Activated CD4-positive, alpha-beta T cell treated with anti-CD3 and anti-CD28 coated beads for 24 hours (primary cell): ENCODE measurements around the gene MTTP.

Experiments used
- DNase-seq, 2 donors: peaks; one replicate each; pipeline ENCODE4 v3.0.0-alpha.2; 2020; ENCODE audit warnings: low read depth in 2 of 2

MTTP gene

DNA sequence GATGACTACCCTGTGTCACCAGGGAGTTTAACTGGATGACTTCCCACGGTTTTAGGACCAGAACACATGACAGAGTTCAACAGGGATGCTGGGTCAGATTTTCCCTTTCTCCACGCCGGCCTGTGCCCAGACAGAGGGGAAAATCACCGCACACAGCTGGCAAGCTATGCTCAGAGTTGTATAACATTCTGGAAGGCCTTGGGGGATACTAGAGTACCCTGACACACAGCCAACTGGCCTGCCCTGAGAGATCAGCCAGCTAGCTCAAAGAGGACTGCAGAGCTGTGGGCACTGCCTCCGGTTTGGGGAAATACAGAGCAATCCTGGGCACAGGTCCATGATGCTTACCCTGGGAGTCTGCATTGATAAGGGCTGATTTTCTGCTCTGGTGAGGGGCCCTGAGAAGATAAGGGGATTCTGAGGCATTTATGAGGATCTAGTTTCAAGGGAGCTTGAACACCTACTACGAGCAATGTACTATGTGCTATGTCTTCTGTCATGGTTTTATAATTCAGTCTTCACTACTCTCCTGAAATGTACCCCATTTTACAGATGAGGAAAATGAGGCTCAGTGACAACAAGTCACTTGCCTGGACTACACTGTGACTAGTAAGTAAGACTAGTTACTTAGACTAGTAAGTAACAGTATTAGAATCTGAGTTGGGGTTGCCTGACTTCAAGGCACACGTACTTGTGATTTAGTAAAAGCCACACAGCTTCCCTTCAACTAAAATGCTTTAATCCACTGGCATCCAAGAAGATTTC lies 68.3 kb downstream of the MTTP start:
- DNase-seq = no peak

DNA sequence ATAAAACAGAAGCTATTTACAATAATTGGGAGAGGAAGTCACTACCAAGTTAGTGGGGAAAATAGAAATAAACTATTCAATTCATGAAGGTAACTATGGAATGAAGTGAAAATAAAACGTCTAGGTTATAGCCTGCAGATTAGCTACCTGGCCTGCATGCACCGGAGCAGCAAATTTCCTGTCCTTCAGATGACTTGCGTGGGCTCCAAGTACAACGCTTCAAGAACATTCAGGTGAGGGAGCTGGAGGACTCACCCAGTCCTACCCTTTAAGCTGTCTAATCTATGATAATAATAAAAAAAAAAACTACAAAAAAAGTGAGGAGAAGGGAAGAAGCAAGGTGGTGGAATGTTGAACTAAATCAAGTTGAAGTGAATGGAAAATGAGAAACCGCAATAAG lies 69.8 kb downstream of the MTTP start:
- no peak for DNase-seq

DNA sequence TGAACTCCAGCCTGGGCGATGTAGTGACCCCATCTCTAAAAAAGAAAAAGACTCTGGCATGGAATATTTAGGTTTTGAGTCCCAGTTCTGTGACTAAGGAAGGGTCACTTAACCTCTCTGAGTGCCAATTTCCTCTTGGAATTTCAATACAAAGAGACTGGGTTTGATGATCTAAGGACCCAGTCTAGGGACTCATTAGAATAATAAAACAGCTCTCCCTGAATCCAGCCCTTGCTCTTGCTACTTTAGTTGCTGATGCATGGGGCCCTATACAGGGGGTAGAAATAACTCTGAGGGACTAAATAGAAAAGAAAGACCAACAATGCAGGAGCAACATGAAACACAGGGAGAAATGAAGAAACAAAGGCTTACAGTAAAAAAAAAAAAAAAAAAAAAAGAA lies 70.4 kb downstream of the MTTP start:
- no peak for DNase-seq

DNA sequence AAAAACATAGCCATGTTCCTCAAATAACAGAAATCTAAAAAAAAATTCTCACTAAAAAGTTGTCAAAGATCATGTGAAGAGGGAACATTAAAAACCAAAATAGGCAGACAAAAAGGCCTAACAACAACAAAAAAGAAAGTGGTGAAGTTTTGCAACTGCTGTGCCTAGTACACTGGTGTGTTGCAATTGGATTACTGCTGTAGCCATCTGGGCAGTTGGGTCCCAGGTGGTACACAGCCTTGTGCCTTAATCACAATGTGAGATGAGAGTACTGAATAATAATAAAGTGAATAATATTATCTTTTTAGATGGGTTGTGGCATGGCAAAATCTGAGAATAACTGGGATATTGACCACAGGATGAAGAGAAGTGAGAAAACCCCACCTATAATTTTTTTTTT lies 71.0 kb downstream of the MTTP start:
- DNase-seq = no peak

DNA sequence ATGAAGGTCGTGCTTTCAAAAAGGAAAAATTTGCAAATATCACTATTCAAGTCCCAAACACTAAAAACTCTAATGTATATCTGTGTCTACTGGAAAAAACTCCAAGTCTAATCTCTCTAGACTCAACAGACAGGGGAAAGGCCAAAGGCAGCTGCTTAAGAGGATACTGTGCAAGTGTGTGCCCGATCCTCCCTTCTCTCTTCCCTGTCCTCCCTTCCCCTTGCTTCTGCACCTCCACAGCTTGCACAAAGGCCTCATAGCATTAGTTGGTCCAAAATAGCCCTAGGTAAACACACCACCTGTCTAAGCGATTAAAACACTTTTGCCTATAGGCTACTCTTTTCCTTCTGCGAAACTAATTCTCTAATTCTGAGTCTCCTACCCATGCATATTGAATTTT lies 72.4 kb downstream of the MTTP start:
- DNase-seq = no peak

DNA sequence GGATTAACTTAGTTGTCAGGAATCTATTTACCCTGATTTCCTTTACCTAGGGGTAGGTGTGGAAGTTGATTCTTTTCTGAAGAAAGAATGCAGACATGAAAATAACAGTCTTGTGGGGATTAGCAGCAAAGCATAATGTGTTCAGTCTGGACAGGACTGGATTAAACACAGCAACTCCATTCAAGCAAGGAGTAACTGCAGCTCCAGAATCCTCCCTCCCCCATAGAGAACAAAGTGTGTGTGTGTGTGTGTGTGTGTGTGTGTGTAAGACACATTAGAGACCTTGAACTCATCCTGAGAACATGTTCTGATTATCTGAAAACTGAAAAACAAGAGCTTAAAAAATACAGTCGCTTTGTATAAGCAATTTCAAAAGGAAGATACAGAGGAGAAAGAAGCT lies 73.7 kb downstream of the MTTP start:
- DNase-seq = no peak

DNA sequence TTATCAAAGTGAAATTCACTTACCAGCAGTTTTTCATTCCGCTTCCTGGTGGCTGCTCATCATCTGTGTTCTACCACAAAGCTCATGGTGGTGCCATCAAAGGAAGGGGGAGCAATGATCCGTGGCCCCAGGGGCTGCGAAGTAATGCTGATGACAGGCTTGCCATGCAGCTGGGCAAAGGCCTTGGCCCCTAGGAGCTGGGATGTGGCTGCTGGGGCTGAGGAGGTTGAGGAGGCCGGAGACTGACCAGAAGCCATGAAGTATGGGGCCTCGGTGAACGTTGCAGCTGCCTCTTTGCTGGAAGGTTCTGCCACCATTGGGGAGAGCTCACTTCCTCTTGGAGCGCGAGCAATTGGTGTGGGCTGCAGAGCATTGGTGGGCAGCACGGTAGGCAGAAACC lies 74.6 kb downstream of the MTTP start:
- DNase-seq = no peak

DNA sequence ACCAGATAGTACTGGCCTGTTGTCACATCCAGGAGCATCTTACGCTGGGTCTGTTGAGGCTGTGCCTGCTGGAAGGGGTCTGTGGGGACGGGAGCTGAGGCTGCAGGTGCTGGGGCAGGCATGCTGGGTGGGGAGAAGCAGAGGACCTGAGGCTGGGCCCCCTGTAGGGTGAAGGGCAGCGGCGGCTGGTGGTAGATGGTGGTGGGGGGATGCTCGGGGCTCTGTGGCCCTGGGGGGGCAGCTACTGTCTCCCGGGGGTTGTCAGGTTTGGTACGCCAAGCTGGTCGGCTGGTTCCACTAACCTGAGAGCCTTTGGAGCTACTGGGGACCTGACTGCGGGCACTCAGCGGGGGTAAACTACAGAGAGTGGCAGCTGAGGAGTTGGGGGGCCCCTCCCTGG lies 75.2 kb downstream of the MTTP start:
- no peak for DNase-seq

DNA sequence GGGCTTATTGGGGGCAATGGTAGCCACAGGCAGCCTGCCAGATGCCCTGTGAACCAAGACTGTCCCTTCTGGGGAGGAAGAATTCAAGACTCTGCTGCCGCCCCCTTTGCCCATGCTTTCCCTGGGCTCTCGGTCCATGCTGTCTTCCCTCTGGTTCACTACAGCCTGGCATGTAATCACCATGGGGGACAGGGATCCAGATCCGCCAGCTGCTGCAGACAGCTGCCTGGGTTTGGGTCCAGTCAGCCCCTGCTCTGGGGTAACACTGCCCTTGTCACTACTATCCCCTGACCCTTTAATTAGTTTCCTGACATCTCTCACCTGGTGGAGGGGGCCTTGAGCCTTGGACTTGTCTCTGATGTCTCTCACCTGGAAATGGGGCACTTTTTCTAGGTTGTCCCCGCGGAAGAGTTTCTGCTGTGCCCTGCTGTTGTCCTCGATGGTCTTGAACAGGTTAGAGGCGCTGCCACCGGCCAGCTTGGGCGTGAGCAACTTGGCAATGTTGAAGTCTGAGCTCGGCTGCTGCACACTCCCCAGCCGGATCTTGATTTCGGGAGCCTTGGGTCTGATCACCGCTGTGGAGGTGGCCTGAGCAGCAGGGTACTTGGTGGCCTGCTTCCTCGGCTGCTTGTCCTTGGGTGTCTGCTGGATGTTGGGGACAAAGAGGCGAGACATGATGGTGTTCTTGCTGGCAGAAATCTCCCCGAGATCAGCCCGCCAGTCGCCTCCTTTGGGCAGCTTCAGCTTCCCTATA lies 76.6 kb downstream of the MTTP start:
- no peak for DNase-seq

DNA sequence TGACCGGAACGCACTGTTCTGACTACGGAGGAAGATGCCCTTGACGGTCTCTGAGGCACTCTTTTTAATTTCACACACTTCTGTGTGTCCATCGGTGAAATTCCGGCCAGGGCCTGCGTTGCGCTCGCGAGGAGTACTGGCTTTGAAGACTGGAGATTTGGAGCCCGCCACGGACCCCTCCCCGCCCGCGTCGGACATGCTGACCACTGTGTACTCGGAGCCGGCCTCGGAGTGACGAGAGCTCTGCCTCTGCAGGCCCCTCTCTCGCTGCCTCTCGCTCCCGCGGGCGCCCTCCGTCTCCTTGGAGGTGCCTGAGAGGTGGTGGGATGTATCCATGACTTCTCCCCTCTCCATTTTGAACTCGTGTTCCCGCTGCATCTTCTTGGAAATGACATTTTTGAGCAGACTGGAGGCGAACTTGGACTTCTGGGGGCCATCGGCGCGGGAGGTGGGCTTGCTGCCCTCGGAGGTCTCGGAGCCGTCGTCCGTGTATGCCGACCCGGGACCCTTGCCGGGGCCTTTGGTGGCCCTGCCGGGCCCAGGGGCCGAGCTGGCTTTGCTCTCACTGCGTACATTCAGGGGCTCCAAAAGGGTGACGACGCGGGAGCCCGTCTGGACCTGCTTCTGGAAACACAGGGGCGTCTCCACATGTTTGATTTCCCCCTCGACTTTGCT lies 77.3 kb downstream of the MTTP start:
- no peak for DNase-seq

DNA sequence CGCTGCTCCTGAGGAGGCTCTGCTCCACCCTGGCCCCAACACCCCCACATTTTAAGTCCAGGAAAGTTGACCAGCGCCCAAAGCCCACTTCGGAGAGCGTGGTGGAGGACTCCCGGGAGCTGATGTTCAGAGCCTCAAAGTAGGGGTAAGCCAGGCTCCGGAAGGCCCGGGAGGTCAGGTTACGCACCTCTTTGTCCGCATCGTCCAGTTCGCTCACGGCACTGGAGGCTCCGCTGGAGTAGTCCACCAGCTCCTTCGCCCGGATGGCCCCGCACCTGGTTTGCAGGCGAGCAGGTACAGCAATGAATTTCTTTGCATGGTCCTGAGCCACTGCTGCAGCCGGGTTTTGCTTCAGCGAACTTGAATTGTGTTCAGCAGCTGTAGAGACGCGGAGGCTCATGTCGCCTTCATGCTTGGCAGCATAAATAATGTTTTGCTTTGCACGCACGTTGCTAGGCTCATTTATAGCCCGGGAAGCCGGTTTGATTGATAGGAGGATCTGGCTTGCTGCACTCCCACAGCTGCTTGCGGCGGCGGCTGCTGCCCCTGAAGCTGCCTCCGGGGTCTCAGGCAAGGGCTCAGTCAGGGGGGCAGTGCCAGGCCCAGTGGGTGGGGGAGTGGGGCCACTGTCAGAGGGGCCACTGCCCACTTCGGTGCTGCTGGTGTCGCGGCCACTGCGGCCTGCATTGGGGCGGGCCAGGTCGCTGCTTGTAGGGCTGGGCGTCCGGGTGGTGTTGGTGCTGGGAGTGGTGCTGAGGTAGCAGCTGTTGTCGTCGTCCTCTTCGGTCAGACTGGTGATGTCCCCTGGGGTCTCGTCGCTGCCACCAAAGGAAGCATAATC lies 78.2 kb downstream of the MTTP start:
- no peak for DNase-seq

DNA sequence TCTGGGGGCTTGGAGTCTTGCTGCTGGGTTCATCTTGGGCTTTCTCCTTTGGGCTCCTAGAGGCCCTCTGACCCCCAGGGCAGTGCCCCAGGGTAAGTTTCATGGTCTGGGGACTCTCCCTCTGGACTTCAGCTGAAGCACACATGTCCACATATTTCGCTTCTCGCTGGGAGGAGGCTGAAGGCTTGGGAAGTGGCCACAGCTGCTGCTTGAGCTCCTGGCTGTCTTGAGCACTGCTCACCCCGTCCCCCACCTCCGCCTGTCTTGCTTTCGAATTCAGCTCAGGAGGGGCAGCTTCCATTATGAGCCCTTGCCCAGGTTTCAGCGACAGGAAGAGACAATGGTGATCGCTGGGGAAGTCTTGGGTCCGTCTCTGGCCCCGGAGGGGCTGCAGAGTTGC lies 79.3 kb downstream of the MTTP start:
- DNase-seq = no peak

DNA sequence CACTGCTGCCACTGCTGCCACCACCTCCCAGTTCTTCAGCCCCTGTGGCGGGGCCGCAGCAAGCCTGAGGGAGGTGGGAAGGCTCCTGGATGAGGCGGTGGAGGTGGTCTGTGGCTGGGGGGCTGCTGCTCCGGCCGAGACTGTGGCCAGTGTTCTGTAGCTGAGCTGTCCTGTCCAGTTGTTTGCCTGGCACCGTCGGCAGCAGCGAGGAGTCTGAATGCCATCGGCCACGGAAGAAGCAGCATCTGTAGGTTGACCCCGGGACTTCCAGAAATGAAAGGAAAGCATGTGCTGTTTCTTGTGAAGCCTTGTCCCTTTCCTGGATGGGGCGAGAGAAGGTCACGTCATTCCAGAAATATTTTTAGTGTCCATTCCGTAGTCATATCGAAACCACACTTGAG lies 79.7 kb downstream of the MTTP start:
- no peak for DNase-seq

DNA sequence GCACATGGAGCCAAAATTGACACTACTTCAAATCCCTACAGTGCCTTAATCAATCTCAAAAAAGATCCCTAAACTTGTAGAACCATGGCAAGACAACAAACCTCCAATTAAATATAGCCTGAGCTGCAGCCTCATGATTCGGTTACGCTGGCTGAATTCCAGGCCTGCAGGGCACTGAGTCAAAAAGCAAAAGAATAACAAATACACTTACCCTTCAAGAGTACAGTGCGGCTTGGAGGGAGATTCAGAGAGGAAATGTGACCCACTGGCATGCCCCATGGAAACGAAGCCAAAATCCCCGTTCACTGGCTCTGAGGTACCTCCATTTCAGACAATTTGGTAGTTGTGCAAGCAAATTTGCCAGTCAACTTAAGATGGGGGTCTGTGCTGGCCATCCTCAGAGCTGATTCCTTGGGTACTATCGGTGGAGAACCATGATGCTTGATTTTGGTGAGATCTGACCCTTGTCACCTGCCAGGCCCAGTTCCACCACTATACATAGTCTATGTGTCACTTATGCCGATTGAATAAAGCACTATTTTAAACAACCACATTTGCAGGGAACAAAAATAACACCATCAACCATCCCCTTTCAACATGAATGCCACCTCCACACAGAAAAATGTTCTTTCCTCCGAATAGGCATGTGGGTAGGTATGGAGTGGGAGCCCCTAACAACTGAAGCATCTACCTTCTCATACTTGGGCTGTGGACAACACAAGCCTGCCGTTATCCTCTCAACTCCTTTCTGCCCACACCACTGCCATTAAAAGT lies 80.9 kb downstream of the MTTP start:
- DNase-seq = no peak

DNA sequence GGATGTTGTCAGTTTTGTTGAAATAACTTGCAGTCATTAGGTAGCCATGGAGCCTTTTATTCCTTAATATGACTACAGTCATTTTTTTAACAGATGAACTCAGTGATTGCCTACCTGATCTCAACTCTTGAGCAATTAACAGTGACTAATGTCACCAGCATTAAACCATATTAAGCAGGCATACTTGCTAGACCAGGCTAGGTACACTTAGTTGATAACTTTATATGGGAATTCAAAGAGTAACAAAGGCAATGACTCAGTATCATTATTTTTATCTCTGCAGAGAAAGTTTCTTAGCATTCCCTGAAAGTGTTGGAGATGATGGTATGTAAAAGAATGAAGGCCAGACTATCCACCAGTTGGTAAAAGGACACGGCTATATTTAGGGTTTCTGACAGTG lies 83.2 kb downstream of the MTTP start, which contains the start of gene C4orf54:
Gene C4orf54, minus strand, starts transcription at position 31 of the 400 bp plus-strand sequence. CDS start 3,180 bp downstream, outside the sequence.
- DNase-seq = no peak

DNA sequence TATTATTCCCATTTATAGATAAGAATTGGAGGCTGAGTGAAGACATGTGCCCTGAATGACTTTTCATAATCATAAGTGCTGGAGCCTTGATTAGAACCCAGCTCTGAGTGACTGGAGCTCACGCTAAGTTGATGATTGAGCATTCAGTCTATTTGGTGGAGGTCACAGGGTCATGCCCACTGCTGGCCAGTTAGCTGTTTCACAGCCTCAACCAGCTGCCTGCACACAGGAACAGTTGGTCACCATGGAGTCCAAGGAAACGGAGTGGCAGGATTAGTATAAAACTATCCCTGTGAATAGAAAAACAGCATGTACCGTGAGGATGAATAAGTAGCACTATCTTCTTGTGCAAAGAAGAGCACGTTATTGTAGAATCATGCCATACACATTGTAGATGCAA lies 84.0 kb downstream of the MTTP start:
- no peak for DNase-seq

DNA sequence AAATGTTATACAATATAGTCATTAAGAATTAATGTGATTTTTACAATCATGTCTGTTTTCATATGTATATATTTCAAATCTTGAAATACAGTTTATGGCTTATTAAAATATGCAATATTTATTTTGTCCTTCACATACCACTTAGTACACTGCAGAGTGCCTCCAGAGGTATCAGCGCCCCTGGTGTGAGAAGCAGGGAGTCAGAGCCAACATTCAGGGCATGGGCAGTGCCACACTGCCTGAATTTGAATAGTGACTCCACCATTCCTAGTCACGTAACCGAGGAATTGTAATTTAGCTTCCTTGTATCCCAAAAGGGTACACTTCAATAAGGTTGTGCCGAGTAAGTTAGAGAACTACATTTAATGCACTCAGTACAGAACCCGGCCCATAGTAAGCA lies 87.3 kb downstream of the MTTP start:
- DNase-seq = no peak

DNA sequence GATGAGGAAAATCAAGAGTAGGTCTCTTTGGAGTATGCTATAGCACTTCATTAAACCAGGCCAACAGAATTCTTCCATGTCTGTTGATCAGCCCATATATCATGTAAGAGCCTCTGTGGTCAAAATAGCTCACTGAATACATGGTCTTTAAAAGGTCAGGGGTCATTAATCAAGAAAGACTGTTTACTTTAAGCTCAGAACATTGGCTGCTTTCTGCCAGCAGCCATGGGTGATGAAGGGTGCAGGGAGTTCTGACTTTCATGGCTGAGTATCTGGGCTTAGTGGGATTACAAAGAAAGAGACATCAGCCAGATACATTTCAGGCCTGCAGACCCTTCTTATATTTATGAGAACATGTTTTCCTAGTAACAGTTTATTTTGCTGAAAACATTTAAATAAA lies 90.1 kb downstream of the MTTP start:
- no peak for DNase-seq

DNA sequence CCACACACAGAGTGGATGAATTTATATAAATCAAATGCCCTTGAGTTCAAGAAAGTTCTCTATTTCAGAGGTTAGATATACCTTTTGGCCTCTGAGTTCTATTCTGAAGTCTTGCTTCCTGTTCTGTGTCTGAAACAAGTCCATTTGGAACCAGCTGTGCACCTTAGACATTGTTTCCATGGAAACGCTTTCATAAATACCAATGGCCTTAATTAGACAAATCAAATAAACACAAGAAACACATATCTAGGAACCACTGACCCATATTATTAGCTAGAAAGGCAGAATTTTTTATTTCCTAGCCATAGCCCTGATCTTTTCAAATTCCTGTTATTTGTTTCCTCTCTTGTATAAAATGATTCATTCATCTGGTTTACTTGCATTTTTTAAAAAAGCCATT lies 91.4 kb downstream of the MTTP start:
- DNase-seq = no peak

DNA sequence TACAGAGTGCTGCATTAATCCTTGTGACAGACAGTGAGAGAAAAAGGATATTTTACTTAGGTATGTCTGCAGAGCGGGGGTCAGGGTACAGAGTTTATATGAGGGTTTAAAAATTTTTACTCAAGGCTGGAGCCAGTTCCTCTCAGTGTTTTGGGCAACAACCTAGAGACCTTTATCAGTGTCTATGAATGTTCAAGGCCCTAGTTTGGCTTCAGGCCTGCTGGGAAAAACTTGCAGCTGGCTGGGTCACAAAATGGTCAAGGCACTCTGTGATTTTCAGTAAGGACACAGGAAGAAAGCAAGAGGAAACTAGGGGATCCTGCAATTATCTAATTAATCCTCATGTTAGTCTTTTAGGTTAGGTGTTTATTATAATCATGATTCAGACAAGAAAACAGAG lies 93.8 kb downstream of the MTTP start:
- DNase-seq = no peak

DNA sequence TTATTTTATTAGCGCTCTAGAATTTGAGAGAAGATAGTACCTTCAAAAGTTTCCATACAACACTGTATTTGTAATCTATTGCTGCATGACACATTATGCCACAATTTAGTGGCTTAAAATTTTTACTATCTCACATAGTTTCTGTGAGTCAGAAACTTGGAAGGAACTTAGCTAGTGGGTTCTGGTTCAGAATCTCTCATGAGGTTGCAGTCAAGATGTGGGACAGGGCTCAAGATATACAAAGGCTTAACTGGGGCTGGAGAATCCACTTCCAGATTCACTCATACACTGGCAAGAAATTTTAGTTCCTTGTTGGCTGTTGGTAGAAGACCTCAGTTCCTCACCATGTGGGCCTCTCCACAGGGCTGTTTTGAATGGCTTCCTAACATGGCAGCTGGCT lies 94.5 kb downstream of the MTTP start:
- no peak for DNase-seq
